ENCODE results near the gene CHCHD3.

- TF ChIP-seq EZH2 (IDR thresholded peaks at IDR 0.05; ENCODE audit: low read length, missing control alignments), result no peak
- TF ChIP-seq, protein P1, sequence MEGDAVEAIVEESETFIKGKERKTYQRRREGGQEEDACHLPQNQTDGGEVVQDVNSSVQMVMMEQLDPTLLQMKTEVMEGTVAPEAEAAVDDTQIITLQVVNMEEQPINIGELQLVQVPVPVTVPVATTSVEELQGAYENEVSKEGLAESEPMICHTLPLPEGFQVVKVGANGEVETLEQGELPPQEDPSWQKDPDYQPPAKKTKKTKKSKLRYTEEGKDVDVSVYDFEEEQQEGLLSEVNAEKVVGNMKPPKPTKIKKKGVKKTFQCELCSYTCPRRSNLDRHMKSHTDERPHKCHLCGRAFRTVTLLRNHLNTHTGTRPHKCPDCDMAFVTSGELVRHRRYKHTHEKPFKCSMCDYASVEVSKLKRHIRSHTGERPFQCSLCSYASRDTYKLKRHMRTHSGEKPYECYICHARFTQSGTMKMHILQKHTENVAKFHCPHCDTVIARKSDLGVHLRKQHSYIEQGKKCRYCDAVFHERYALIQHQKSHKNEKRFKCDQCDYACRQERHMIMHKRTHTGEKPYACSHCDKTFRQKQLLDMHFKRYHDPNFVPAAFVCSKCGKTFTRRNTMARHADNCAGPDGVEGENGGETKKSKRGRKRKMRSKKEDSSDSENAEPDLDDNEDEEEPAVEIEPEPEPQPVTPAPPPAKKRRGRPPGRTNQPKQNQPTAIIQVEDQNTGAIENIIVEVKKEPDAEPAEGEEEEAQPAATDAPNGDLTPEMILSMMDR (conservative IDR thresholded peaks at IDR 0.05 in 1 of 2, IDR thresholded peaks at IDR 0.05 in 1 of 2; ENCODE audit: low read depth in 1 of 2, low read length in 2 of 2), result no peak
These were observed 33.3 kb downstream of the CHCHD3 start for GRCh38 chr7:133048589-133048988.
